HG03460 (cell line): ENCODE results near the gene VWA1.
"Not testable (repeated sequence)": the region's sequence is repeated elsewhere in the genome, so short reads cannot be mapped to it uniquely, and the experiment has no call there.

Experiments used
- ATAC-seq: cut with Tn5 transposase; IDR thresholded peaks from one replicate; pipeline ENCODE4 v1.9.1; 2021; ENCODE audit not compliant: unreplicated experiment

The VWA1 gene

GRCh38 chr1:1455366-1455884, 19.9 kb downstream of the VWA1 start:
- ATAC-seq, result no peak

GRCh38 chr1:1455934-1456333, 20.4 kb downstream of the VWA1 start:
- ATAC-seq, result not testable (repeated sequence)

- ATAC-seq, result not testable (repeated sequence)
These were observed 21.3 kb downstream of the VWA1 start for GRCh38 chr1:1456683-1457255.

- ATAC-seq, result not testable (repeated sequence)
These were observed 23.7 kb downstream of the VWA1 start for GRCh38 chr1:1459156-1459555.

- not testable (repeated sequence) for ATAC-seq
These were observed 24.2 kb downstream of the VWA1 start for GRCh38 chr1:1459711-1460110.

- no peak for ATAC-seq
These were observed 25.1 kb downstream of the VWA1 start for GRCh38 chr1:1460540-1461130.

GRCh38 chr1:1461721-1462317, 26.3 kb downstream of the VWA1 start:
- ATAC-seq, result no peak

- no peak for ATAC-seq
These were observed 27.0 kb downstream of the VWA1 start for GRCh38 chr1:1462318-1462966.

GRCh38 chr1:1463312-1463711, 27.8 kb downstream of the VWA1 start:
- ATAC-seq, result no peak

- ATAC-seq, result not testable (repeated sequence)
These were observed 32.9 kb downstream of the VWA1 start for GRCh38 chr1:1468196-1468985.

GRCh38 chr1:1470626-1471388, 35.3 kb downstream of the VWA1 start:
- no peak for ATAC-seq

- ATAC-seq, result peak; percentile 95
These were observed 36.0 kb downstream of the VWA1 start, which contains the start of gene ATAD3B for GRCh38 chr1:1471389-1472052. Gene ATAD3B, plus strand, starts transcription at chr1:1471765. Its CDS starts 120 bp downstream, at chr1:1471885.

GRCh38 chr1:1472053-1472876, 36.8 kb downstream of the VWA1 start:
- peak; percentile 21 for ATAC-seq

- not testable (repeated sequence) for ATAC-seq
These were observed 40.5 kb downstream of the VWA1 start for GRCh38 chr1:1476011-1476410.

GRCh38 chr1:1477206-1477605, 41.7 kb downstream of the VWA1 start:
- ATAC-seq, result no peak

- no peak for ATAC-seq
These were observed 44.3 kb downstream of the VWA1 start for GRCh38 chr1:1479547-1480487.

- ATAC-seq, result not testable (repeated sequence)
These were observed 45.0 kb downstream of the VWA1 start for GRCh38 chr1:1480488-1480867.

- not testable (repeated sequence) for ATAC-seq
These were observed 46.3 kb downstream of the VWA1 start for GRCh38 chr1:1481811-1482210.
